Loucy (cell line): ENCODE results near the gene PLEKHN1.
A peak's percentile ranks its signal among the peaks of the same experiment; 100 is the strongest.
"Not testable (repeated sequence)": the region's sequence is repeated elsewhere in the genome, so short reads cannot be mapped to it uniquely, and the experiment has no call there.

Experiments used
- H2AFZ ChIP-seq: fragments of 200-600 bp; sonication (generic); 2 replicates; pipeline ENCODE4 v1.6.0; 2016; ENCODE audit warnings: antibody characterized with exemption, mild to moderate bottlenecking, low read length, moderate library complexity
- H3F3A ChIP-seq: fragments of 200-600 bp; 2 replicates; pipeline ENCODE4 v1.6.0; 2016; ENCODE audit warnings: antibody characterized with exemption, low read depth, mild to moderate bottlenecking
- H3K27me3 ChIP-seq: fragments of 200-600 bp; sonication (generic); 2 replicates; pipeline ENCODE4 v1.6.1; 2014; ENCODE audit warnings: low read length, mild to moderate bottlenecking; ENCODE audit not compliant: insufficient read depth, poor library complexity, severe bottlenecking
- H3K36me3 ChIP-seq: fragments of 200-600 bp; sonication (generic); 2 replicates; pipeline ENCODE4 v1.6.1; 2016; ENCODE audit warnings: low read length; ENCODE audit not compliant: insufficient read depth
- H3K4me1 ChIP-seq: fragments of 200-600 bp; sonication (generic); 2 replicates; pipeline ENCODE4 v1.5.1; 2014; ENCODE audit warnings: low read length, mild to moderate bottlenecking; ENCODE audit not compliant: insufficient read depth, poor library complexity, severe bottlenecking
- H3K4me2 ChIP-seq: fragments of 200-600 bp; sonication (generic); 2 replicates; pipeline ENCODE4 v1.6.0; 2014; ENCODE audit warnings: antibody characterized with exemption, low read length, low read depth, mild to moderate bottlenecking; ENCODE audit not compliant: poor library complexity, severe bottlenecking
- H3K4me3 ChIP-seq: fragments of 200-600 bp; sonication (generic); 2 replicates; pipeline ENCODE4 v1.5.1; 2014; ENCODE audit warnings: low read length, mild to moderate bottlenecking, mixed read lengths; ENCODE audit not compliant: poor library complexity, severe bottlenecking
- H3K79me2 ChIP-seq: fragments of 200-600 bp; sonication (generic); 2 replicates; pipeline ENCODE4 v1.6.1; 2014; ENCODE audit warnings: low read length; ENCODE audit not compliant: insufficient read depth
- H3K9ac ChIP-seq: fragments of 200-600 bp; sonication (generic); 2 replicates; pipeline ENCODE4 v1.6.0; 2014; ENCODE audit warnings: mild to moderate bottlenecking, low read depth, low read length, moderate library complexity; ENCODE audit not compliant: poor library complexity, severe bottlenecking
- H3K9me2 ChIP-seq: fragments of 200-600 bp; sonication (generic); replicated peaks from 2 replicates; pipeline ENCODE4 v1.6.1; 2016; ENCODE audit warnings: low read depth, low read length, mixed read lengths
- H3K9me3 ChIP-seq: fragments of 200-600 bp; sonication (generic); 2 replicates; pipeline ENCODE4 v1.6.1; 2014; ENCODE audit warnings: mild to moderate bottlenecking, antibody characterized with exemption, low read length, low read depth; ENCODE audit not compliant: insufficient read depth
- H4K20me1 ChIP-seq: fragments of 200-600 bp; sonication (generic); 2 replicates; pipeline ENCODE4 v1.6.0; 2014; ENCODE audit warnings: antibody characterized with exemption, low read length, mild to moderate bottlenecking; ENCODE audit not compliant: insufficient read depth, poor library complexity, severe bottlenecking
- EZH2phosphoT487 ChIP-seq: fragments of 200-600 bp; IDR thresholded peaks from 2 replicates; pipeline ENCODE4 v1.6.1; 2018; ENCODE audit warnings: antibody characterized with exemption, mild to moderate bottlenecking, moderate library complexity, borderline replicate concordance
- TF ChIP-seq, protein P1 (sequence below): fragments of 200-600 bp; sonication (generic); conservative IDR thresholded peaks from 2 replicates; pipeline ENCODE4 v1.5.1; 2014; ENCODE audit warnings: mild to moderate bottlenecking, antibody characterized with exemption, low read length

Gene PLEKHN1

DNA sequence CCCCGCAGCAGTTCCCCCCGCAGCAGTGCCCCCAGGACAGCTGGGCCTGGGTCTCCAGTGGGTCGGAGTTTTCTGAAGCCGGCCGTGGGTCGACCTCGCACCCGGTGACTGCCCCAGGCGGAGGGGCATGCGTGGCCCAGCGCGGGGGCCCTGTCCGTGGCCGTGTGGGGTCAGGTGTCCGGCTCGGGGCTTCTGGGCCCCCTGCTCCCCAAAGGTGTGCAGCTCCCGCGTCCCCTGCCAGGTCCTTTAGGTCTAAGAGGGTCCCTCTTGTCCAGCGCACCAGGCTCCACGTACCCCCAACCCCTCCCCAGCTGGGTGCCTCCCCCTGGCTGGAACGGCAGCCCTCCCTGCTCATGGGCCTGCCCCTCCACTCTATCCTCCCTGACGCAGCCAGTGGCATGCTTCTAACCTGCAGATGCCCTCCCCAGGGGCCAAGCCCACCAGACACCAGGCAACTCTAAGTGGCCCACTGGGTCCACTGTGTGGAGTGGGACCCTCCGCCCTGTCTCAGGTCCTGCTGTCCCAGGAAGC, 39.6 kb downstream of the PLEKHN1 start:
- Histone ChIP-seq H3K9me3 (no peaks in the 10 kb centered on the region), H3K4me1 (peaks cover 49% of the 10 kb centered on the region), H3K9me2 (no peaks in the 10 kb centered on the region), H3K9ac (peak overlapping the region; percentile 66), H3K79me2 (peaks cover 18% of the 10 kb centered on the region; the same call in 1 of the 2 replicates), H2AFZ (no peak overlapping the region), H3K4me2 (peak overlapping the region; percentile 86), H3K36me3 (no peaks in the 10 kb centered on the region), H3K4me3 (peak overlapping the region; percentile 62), H3F3A (no peaks in the 10 kb centered on the region), H3K27me3 (no peaks in the 10 kb centered on the region), H4K20me1 (no peaks in the 10 kb centered on the region)
- TF ChIP-seq, protein P1, sequence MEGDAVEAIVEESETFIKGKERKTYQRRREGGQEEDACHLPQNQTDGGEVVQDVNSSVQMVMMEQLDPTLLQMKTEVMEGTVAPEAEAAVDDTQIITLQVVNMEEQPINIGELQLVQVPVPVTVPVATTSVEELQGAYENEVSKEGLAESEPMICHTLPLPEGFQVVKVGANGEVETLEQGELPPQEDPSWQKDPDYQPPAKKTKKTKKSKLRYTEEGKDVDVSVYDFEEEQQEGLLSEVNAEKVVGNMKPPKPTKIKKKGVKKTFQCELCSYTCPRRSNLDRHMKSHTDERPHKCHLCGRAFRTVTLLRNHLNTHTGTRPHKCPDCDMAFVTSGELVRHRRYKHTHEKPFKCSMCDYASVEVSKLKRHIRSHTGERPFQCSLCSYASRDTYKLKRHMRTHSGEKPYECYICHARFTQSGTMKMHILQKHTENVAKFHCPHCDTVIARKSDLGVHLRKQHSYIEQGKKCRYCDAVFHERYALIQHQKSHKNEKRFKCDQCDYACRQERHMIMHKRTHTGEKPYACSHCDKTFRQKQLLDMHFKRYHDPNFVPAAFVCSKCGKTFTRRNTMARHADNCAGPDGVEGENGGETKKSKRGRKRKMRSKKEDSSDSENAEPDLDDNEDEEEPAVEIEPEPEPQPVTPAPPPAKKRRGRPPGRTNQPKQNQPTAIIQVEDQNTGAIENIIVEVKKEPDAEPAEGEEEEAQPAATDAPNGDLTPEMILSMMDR: no peak
- no peak for TF ChIP-seq EZH2phosphoT487

DNA sequence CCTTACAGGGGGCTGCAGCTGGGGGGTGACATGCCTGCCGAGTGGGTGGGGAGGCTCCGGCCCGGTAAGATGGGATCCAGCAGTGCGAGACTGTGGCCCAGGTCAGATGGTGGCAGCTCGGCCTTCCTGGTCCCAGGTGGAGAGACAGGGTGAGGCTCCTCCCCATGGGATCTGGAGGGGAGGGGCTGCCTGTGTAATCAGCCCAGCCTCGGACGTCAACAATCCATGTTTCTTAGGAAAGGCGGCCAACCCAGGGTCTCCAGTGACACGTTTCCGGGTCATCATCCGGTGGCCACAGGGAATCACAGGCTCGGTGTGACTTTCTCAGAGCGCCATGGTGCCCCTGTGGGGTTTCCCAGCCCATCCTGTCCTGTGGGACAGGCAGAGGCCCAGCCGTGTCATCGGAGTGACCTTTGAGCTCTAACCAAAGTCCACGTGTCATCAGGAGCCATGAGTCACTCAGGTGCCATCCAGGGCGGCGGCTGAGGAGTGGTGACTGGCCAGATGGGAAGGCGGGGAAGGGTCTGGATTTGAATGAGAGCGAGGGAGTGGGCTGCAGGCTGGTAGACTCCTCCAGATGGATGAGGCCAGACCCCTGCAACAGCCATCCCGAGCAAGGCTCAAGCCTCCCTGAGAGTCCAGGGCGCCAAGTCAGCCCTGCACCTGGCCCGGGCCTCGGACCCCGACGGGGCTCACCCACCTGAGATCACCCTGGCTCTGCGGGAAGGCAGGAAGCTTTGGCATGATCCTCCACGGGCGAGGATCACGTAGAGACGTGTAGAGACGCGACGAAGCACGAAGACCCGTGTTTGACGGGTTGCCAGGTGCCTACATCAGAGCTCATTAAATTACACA, 40.2 kb downstream of the PLEKHN1 start:
- Histone ChIP-seq H3K9me2 (no peaks in the 10 kb centered on the region), H3K27me3 (no peaks in the 10 kb centered on the region), H3K36me3 (no peaks in the 10 kb centered on the region), H3K79me2 (peaks cover 11% of the 10 kb centered on the region; the same call in 1 of the 2 replicates), H3K4me2 (no peak overlapping the region), H3F3A (no peaks in the 10 kb centered on the region), H4K20me1 (no peaks in the 10 kb centered on the region), H3K4me1 (peaks cover 42% of the 10 kb centered on the region), H3K9me3 (no peaks in the 10 kb centered on the region), H3K4me3 (no peak overlapping the region), H2AFZ (no peak overlapping the region), H3K9ac (peak overlapping the region; percentile 66)
- TF ChIP-seq, protein P1: no peak
- TF ChIP-seq EZH2phosphoT487: no peak

DNA sequence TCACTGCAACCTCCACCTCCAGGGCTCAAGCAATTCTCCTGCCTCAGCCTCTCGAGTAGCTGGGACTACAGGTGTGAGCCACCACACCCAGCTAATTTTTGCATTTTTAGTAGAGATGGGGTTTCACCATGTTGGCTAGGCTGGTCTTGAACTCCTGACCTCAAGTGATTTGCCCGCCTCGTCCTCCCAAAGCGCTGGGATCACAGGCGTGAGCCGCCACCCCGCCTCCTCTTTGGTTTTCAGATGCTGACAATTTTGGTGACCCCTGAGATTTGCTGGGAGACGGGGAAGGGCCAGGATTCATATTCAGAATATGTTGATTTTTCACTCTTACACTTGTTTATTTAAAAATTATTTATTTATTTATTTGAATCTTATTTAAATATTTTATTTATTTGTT, 43.8 kb downstream of the PLEKHN1 start:
- not testable (repeated sequence) for H2AFZ ChIP-seq, H3K36me3 ChIP-seq, H3K79me2 ChIP-seq, H3K9ac ChIP-seq, H3K9me2 ChIP-seq, H3K4me3 ChIP-seq, H3K27me3 ChIP-seq, H3K4me2 ChIP-seq, H4K20me1 ChIP-seq, H3K9me3 ChIP-seq, H3F3A ChIP-seq
- peaks cover 38% of the 10 kb centered on the region for H3K4me1 ChIP-seq
